HS-27A (cell line): Measurements from ENCODE around the gene HOXA4.

Source experiments
- DNase-seq: peaks from one replicate; pipeline ENCODE4 v3.0.0-alpha.2; 2012; ENCODE audit warnings: low read depth, missing footprints

Gene HOXA4

GRCh38 chr7:27116962-27117886 lies 13.3 kb downstream of the HOXA4 start:
- no peak for DNase-seq

GRCh38 chr7:27116031-27116961 lies 14.3 kb downstream of the HOXA4 start:
- DNase-seq, result no peak

GRCh38 chr7:27115221-27116026 lies 15.1 kb downstream of the HOXA4 start:
- DNase-seq, result no peak

- no peak for DNase-seq
Measured at GRCh38 chr7:27114881-27115220, 15.7 kb downstream of the HOXA4 start.

- DNase-seq, result no peak
Measured at GRCh38 chr7:27113991-27114769, 16.4 kb downstream of the HOXA4 start.

GRCh38 chr7:27112955-27113949 lies 17.3 kb downstream of the HOXA4 start:
- DNase-seq, result no peak

GRCh38 chr7:27112361-27112760 lies 18.2 kb downstream of the HOXA4 start:
- no peak for DNase-seq

GRCh38 chr7:27111751-27112277 lies 18.7 kb downstream of the HOXA4 start:
- DNase-seq, result no peak

GRCh38 chr7:27111042-27111750 lies 19.4 kb downstream of the HOXA4 start:
- DNase-seq, result no peak

GRCh38 chr7:27110186-27111031 lies 20.1 kb downstream of the HOXA4 start:
- DNase-seq, result no peak

- DNase-seq, result no peak
Measured at GRCh38 chr7:27109466-27110185, 20.9 kb downstream of the HOXA4 start.

GRCh38 chr7:27108390-27109127 lies 22.0 kb downstream of the HOXA4 start:
- no peak for DNase-seq

GRCh38 chr7:27107391-27108381 lies 22.9 kb downstream of the HOXA4 start:
- DNase-seq, result no peak

GRCh38 chr7:27106901-27107240 lies 23.7 kb downstream of the HOXA4 start:
- DNase-seq, result no peak

GRCh38 chr7:27106181-27106900 lies 24.2 kb downstream of the HOXA4 start:
- DNase-seq, result no peak
